ENCODE data around the gene IGFN1.

- TF ChIP-seq CTCF (IDR thresholded peaks at IDR 0.05; ENCODE audit: low read depth, low read length, poor library complexity, severe bottlenecking) = no peak
- no peak for TF ChIP-seq EZH2phosphoT487 (IDR thresholded peaks at IDR 0.05; ENCODE audit: borderline replicate concordance, low read length)
Measured at GRCh38 chr1:201222125-201222524, 31.5 kb downstream of the IGFN1 start.
